ENCODE results near the gene ECHS1.

The ECHS1 gene

DNA sequence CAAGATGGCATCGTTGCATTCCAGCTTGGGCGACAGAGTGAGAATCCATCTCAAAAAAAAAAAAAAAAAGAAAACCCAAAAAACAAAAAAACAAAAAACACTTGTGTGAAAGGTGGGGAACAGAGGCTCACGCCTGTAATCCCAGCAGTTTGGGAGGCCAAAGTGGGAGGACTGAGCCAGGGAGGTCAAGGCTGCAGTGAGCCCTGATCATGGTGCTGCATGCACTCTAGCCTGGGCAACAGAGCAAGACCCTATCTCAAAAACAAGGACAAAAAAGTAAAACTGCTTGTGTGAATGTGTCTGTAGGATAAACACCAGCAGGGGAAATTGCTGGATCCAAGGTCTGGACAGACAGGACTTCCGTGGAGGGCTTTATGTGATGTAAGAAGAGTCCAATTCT lies 10.4 kb upstream of the ECHS1 start:
- POLR2A ChIA-PET, result interaction anchor here (1.3 kb wide), 1 partner anchor 10 kb away, joined by 4 read pairs; the partner anchor contains the start of gene MTG1
- CTCF ChIA-PET, result no interaction called here
- TF ChIP-seq SP1 (IDR thresholded peaks at IDR 0.05), result no peak
- no peak for TF ChIP-seq FOXM1 (IDR thresholded peaks at IDR 0.05; ENCODE audit: borderline replicate concordance)
- TF ChIP-seq CTBP1 (IDR thresholded peaks at IDR 0.05; ENCODE audit: borderline replicate concordance), result no peak
- TF ChIP-seq SUZ12 (IDR thresholded peaks at IDR 0.05), result no peak
- TF ChIP-seq ELF4 (IDR thresholded peaks at IDR 0.05), result no peak
- TF ChIP-seq FOXA1 (IDR thresholded peaks at IDR 0.05), result no peak
- TF ChIP-seq LEF1 (IDR thresholded peaks at IDR 0.05; ENCODE audit: borderline replicate concordance), result no peak
- TF ChIP-seq L3MBTL2 (conservative IDR thresholded peaks at IDR 0.05), result no peak
- TF ChIP-seq HDGF (IDR thresholded peaks at IDR 0.05; ENCODE audit: borderline replicate concordance), result no peak
- TF ChIP-seq TARDBP (IDR thresholded peaks at IDR 0.05), result no peak
- TF ChIP-seq FOXK2 (IDR thresholded peaks at IDR 0.05), result no peak
- TF ChIP-seq BHLHE40 (IDR thresholded peaks at IDR 0.05; ENCODE audit: borderline replicate concordance), result no peak
- no peak for DNase-seq (ENCODE audit: extremely low spot score)

DNA sequence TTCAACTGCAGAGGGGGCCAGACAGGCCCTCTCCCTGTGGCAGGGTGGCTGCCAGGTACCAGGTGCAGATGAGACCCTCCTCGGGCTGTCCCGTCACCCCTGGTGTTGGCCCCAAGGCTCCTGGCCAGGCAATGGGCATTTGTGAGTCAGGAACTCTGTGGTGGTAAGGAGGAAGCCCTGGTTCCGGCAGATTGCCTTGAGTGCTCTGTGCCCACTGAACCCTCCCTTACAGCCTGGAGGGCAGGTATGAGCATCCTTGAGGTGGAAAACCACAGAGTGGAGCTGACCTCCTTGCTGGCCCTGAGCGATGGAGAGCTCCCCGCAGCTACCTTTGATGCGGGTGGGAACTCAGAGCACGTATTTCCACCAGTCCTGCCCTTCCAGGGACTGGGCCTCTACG lies 7.9 kb upstream of the ECHS1 start:
- CTCF ChIA-PET, result no interaction called here

DNA sequence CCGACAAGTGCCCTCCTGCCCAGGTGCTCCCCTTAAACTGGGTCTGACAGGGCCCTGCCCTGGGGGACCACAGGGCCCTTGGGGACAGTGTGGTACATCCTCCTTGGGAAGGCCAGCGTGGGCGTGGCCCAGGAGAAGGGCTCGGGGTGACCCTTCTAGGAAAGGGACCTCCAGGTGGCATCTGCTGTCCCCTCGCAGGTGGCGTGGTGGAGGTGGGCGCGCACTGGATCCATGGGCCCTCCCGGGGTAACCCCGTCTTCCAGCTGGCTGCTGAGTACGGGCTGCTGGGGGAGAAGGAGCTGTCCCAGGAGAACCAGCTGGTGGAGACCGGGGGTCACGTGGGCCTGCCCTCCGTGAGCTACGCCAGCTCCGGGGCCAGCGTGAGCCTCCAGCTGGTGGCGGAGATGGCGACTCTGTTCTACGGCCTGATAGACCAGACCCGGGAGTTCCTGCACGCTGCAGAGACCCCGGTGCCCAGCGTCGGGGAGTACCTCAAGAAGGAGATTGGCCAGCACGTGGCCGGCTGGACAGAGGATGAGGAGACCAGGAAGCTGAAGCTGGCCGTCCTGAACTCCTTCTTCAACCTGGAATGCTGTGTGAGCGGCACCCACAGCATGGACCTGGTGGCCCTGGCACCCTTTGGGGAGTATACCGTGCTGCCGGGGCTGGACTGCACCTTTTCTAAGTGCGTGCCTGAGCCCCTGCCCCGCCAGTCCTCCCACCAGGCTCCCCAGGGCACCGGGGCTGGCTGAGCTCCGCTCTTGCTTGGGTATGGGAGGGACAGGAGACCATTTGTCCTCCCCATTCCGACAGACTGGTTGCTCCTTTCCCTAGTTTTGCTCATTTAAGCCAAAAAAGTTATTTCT lies 6.9 kb upstream of the ECHS1 start:
- DNase-seq (ENCODE audit: extremely low spot score), result no peak
- ChIA-PET CTCF (no interaction called here), POLR2A (interaction anchor here (2.1 kb wide), 1 partner anchor 14 kb away, joined by 8 read pairs; the partner anchor contains the start of gene MTG1)
- TF ChIP-seq ZNF384 (IDR thresholded peaks at IDR 0.05), result no peak
- no peak for TF ChIP-seq BHLHE40 (IDR thresholded peaks at IDR 0.05; ENCODE audit: borderline replicate concordance)
- TF ChIP-seq CTBP1 (IDR thresholded peaks at IDR 0.05; ENCODE audit: borderline replicate concordance), result no peak
- TF ChIP-seq FOXA1 (IDR thresholded peaks at IDR 0.05), result no peak
- TF ChIP-seq ARNT (IDR thresholded peaks at IDR 0.05), result no peak
- no peak for TF ChIP-seq LEF1 (IDR thresholded peaks at IDR 0.05; ENCODE audit: borderline replicate concordance)
- TF ChIP-seq ELF4 (IDR thresholded peaks at IDR 0.05), result no peak

More for the DNA sequence above, 7.9 kb upstream of the ECHS1 start:
- POLR2A ChIA-PET, result no interaction called here
- TF ChIP-seq ELF4 (IDR thresholded peaks at IDR 0.05), result no peak
- DNase-seq (ENCODE audit: extremely low spot score), result no peak

DNA sequence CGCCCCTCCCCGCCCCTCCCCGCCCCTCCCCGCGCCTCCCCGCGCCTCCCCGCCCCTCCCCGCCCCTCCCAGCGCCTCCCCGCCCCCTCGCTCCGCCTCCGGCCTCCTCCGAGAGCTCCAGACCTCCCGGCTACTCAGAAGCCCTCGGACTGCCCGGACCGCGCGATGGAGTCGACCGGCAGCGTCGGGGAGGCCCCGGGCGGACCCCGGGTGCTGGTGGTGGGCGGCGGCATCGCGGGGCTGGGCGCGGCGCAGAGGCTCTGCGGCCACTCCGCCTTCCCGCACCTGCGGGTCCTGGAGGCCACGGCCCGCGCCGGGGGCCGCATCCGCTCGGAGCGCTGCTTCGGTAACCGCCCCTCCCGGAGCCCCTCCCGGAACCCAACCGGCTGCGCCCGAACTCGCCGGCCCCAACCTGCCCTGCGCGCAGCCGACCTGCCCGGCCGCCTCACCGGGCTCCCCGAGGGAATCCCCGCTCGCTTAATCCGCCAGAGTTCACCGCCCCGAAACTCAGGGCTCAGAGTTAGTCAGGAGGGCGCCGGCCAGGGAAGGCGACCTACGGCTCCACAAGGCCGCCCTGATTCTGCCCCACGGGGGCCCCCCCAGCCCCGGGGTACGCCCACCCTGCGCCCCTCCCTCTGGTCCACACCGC lies 6.1 kb upstream of the ECHS1 start, which contains the start of gene PAOX:
TSS of gene PAOX (plus strand) at position 111 of the 649 bp plus-strand sequence. CDS start at position 166, 55 bp downstream.
- ChIA-PET CTCF (no interaction called here), POLR2A (interaction anchor here (0.5 to 2.1 kb wide), 3 partner anchors 13 to 215 kb away, joined by 3 to 8 read pairs (median 3); partner anchors contain the start of gene MTG1)
- TF ChIP-seq ELF4 (IDR thresholded peaks at IDR 0.05), result no peak
- no peak for TF ChIP-seq NFRKB (IDR thresholded peaks at IDR 0.05)
- TF ChIP-seq, protein P1, sequence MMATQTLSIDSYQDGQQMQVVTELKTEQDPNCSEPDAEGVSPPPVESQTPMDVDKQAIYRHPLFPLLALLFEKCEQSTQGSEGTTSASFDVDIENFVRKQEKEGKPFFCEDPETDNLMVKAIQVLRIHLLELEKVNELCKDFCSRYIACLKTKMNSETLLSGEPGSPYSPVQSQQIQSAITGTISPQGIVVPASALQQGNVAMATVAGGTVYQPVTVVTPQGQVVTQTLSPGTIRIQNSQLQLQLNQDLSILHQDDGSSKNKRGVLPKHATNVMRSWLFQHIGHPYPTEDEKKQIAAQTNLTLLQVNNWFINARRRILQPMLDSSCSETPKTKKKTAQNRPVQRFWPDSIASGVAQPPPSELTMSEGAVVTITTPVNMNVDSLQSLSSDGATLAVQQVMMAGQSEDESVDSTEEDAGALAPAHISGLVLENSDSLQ (IDR thresholded peaks at IDR 0.05), result no peak
- no peak for TF ChIP-seq L3MBTL2 (conservative IDR thresholded peaks at IDR 0.05)
- no peak for TF ChIP-seq HDGF (IDR thresholded peaks at IDR 0.05; ENCODE audit: borderline replicate concordance)
- TF ChIP-seq SP1 (IDR thresholded peaks at IDR 0.05), result no peak
- TF ChIP-seq LEF1 (IDR thresholded peaks at IDR 0.05; ENCODE audit: borderline replicate concordance), result no peak
- TF ChIP-seq ZNF384 (IDR thresholded peaks at IDR 0.05), result no peak
- no peak for TF ChIP-seq SUZ12 (IDR thresholded peaks at IDR 0.05)
- peak; percentile 78 for DNase-seq (ENCODE audit: extremely low spot score)

DNA sequence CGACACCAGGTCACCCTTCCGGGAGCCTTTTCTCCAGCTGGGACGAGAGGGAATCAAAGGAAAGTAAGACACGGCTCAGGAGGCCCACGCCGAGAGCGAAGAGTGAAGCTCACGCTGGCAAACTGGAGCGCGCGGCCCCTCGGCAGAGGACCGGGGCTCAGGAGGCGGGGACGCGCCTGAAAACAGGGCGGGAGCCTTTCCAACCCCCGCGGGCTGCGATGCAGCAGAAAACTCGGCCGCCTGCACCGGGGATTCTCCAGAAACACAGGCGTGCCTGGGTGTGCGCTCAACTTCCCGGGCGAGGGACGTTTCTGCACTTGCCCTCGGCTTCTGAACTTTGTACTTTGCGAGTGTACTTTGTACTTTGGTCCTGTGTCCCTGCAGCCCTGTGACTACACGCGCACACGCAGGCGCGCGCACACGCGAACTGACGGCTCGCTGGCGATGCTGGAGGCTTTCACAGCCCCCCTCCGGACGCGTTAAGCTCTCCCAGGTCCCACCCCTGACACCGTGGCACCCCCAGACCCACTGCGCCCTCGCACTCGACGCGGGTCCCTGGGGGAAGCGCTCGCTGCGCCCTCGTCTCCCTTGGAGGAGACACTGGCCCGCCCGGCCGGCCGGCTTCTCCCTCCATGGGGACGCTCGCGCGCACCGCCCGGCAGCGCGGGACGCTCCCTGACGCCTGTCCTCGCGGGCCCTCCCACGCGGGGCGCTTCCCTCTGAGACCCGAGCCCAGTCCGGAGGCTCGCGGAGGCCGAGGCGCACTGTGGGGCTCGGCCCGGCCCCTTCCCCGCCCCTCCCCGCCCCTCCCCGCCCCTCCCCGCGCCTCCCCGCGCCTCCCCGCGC lies 5.3 kb upstream of the ECHS1 start:
- peak; percentile 64 for DNase-seq (ENCODE audit: extremely low spot score)
- ChIA-PET POLR2A (interaction anchor here (0.5 to 2.1 kb wide), 6 partner anchors 13 to 216 kb away, joined by 3 to 8 read pairs (median 4); partner anchors contain the start of gene MTG1), CTCF (no interaction called here)
- no peak for TF ChIP-seq NFRKB (IDR thresholded peaks at IDR 0.05)
- TF ChIP-seq FOXA1 (IDR thresholded peaks at IDR 0.05), result no peak
- TF ChIP-seq, protein P1 (IDR thresholded peaks at IDR 0.05), result no peak
- TF ChIP-seq L3MBTL2 (conservative IDR thresholded peaks at IDR 0.05), result peak; percentile 53
- TF ChIP-seq SP1 (IDR thresholded peaks at IDR 0.05), result peak; percentile 44; the same call in 1 of the 2 replicates

DNA sequence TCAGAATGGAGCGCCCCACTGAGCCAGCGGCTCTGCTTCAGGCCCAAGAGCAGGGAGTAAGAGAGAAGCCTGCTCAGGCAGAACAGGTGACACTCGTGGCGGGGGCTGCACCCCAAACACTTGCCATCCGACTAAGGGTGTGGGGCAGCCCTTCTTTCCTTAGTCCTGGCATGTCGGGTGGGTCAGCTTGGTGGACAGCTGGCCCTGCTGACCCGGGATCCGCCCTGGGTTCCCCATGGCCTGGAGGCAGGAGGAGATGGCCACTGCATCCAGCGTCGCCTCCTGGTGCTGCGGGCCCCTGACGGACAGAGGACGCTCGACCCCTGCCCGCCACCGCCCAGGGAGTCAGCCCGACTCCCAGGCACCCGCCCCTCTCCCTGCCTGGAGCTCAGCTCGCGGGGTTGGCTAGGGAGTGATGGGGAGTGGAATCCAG lies 4.7 kb upstream of the ECHS1 start:
- TF ChIP-seq SP1 (IDR thresholded peaks at IDR 0.05) (no peak), LEF1 (IDR thresholded peaks at IDR 0.05; ENCODE audit: borderline replicate concordance) (no peak), HDGF (IDR thresholded peaks at IDR 0.05; ENCODE audit: borderline replicate concordance) (no peak), ZNF384 (IDR thresholded peaks at IDR 0.05) (no peak), FOXA1 (IDR thresholded peaks at IDR 0.05) (no peak), SUZ12 (IDR thresholded peaks at IDR 0.05) (no peak), L3MBTL2 (conservative IDR thresholded peaks at IDR 0.05) (no peak), CTBP1 (IDR thresholded peaks at IDR 0.05; ENCODE audit: borderline replicate concordance) (no peak), BHLHE40 (IDR thresholded peaks at IDR 0.05; ENCODE audit: borderline replicate concordance) (no peak), FOXK2 (IDR thresholded peaks at IDR 0.05) (no peak), ELF4 (IDR thresholded peaks at IDR 0.05) (no peak), TARDBP (IDR thresholded peaks at IDR 0.05) (no peak), ARNT (IDR thresholded peaks at IDR 0.05) (no peak), NFRKB (IDR thresholded peaks at IDR 0.05) (no peak), FOXM1 (IDR thresholded peaks at IDR 0.05; ENCODE audit: borderline replicate concordance) (no peak)
- TF ChIP-seq, protein P1 (IDR thresholded peaks at IDR 0.05), result no peak
- CTCF ChIA-PET, result no interaction called here
- no peak for DNase-seq (ENCODE audit: extremely low spot score)
- POLR2A ChIA-PET, result interaction anchor here (0.8 to 1.4 kb wide), 4 partner anchors 15 to 50 kb away, joined by 3 to 5 read pairs (median 4); partner anchors contain the start of gene FUOM

Measured in HEK293T (cell line).